Heart left ventricle (tissue), 13 donors: ENCODE results near the gene RPRD1B.

Experiments
- POLR2A ChIP-seq, 2 donors: fragments of 450-650 bp; IDR thresholded peaks; one replicate each; pipeline ENCODE4 v1.6.1; 2017; ENCODE audit warnings: antibody characterized with exemption in 2 of 2, mild to moderate bottlenecking in 2 of 2, moderate library complexity in 2 of 2
- TF ChIP-seq, protein P1 (sequence below), 12 donors: fragments of 200-600 bp; sonication (generic) in 4 of 12; IDR thresholded peaks; one replicate each; pipeline versions ENCODE4 v1.5.0 to v1.8.0; 2018 to 2022; ENCODE audit warnings: antibody characterized with exemption in 12 of 12, mild to moderate bottlenecking in 5 of 12
- donor health status: ischemic (EF 13 %, LVEDD 7.1; RV severe dilation, severe dysfunction).
- donor health status: DM: no; HTN: yes; CAD: no.
- donor health status: DM: no; HTN: no; CAD: no.
- donor health status: ischemic (EF 25% LVEDD 6.9; RV normal size, moderate dysfunction).
- donor health status: ischemic (EF 25% LVEDD 5.7; RV mildly dilated, moderate dysfunction).
- donor health status: ischemic (EF 35%, LVEDD 5.7; RV mildly dilated, moderate dysfunction).
- donor health status: nonischemic (EF 11% LVEDD 7.7; RV severe dilation, severe dysfunction).
- donor health status: DM: yes; HTN: yes; CAD: no.
- donor health status: PGD.
- donor health status: ischemic (EF 29% LVEDD 5.4; RV normal size, mild dysfunction).
- donor health status: nonischemic (EF 23%, LVEDD 6.1; RV moderate dilation, normal function).

DNA sequence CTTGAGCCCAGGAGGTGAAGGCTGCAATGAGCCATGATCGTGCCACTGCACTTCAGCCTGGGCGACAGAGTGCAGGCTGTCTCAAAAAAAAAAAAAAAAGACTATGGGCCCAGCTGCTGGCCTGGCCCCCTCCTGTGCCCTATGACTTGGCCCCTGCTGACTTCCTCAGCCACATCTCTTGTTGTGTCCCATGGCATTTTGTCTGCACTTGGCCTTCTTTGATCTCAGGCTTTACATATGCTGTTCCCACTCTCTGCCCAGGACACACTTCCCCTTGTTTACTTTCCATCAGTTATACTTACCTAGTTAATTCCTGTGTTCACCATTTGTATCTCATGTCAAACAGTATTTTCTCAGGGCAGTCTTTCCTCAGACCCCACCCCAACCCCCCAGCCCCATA, 44.5 kb downstream of the RPRD1B start:
- TF ChIP-seq, protein P1, sequence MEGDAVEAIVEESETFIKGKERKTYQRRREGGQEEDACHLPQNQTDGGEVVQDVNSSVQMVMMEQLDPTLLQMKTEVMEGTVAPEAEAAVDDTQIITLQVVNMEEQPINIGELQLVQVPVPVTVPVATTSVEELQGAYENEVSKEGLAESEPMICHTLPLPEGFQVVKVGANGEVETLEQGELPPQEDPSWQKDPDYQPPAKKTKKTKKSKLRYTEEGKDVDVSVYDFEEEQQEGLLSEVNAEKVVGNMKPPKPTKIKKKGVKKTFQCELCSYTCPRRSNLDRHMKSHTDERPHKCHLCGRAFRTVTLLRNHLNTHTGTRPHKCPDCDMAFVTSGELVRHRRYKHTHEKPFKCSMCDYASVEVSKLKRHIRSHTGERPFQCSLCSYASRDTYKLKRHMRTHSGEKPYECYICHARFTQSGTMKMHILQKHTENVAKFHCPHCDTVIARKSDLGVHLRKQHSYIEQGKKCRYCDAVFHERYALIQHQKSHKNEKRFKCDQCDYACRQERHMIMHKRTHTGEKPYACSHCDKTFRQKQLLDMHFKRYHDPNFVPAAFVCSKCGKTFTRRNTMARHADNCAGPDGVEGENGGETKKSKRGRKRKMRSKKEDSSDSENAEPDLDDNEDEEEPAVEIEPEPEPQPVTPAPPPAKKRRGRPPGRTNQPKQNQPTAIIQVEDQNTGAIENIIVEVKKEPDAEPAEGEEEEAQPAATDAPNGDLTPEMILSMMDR (IDR thresholded peaks at IDR 0.05), result no peak
- TF ChIP-seq POLR2A (IDR thresholded peaks at IDR 0.05), result no peak
